ENCODE data around the gene CD72.
"Not testable (repeated sequence)": the region's sequence is repeated elsewhere in the genome, so short reads cannot be mapped to it uniquely, and the experiment has no call there.

The CD72 gene

DNA sequence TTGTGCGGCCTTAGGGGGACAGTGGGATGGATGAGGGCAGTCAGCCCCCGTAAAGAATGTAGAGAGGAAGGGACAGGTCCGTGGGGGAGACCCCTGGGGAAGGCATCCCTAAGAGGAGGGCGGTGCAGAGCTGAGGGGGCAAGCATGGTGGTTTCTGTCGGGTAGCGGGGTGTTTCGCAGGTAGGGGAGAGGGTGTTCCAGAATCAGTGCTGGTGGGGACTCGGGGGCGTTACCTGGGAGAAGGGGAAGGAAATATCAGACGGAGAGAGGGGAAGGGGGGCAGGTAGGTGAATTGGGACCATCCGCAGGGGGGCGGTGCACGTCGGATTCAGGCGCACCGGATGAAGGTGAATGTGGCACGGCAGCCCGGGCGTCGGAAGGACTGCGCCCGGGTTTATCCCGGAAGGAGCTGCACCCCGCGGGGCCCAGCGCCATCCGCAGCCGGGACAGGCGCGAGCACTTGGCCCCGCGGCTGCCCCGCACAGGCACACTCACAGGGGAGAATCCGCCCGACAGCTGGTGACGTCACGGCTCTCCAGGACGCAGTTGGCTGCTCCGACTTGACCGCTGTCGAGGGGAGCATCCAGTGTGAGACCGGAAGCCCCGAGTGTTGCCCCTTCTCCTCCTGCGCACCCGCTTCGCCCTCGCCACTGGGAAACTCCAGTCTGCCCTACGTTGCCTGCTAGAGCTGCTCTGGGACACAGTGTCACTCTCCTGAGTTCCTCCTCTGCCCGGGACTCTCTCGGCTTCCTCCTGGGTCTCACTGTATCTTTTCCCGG is 1.3 kb downstream of the CD72 start:
- DNase-seq (ENCODE audit: low spot score) = peak; percentile 72

DNA sequence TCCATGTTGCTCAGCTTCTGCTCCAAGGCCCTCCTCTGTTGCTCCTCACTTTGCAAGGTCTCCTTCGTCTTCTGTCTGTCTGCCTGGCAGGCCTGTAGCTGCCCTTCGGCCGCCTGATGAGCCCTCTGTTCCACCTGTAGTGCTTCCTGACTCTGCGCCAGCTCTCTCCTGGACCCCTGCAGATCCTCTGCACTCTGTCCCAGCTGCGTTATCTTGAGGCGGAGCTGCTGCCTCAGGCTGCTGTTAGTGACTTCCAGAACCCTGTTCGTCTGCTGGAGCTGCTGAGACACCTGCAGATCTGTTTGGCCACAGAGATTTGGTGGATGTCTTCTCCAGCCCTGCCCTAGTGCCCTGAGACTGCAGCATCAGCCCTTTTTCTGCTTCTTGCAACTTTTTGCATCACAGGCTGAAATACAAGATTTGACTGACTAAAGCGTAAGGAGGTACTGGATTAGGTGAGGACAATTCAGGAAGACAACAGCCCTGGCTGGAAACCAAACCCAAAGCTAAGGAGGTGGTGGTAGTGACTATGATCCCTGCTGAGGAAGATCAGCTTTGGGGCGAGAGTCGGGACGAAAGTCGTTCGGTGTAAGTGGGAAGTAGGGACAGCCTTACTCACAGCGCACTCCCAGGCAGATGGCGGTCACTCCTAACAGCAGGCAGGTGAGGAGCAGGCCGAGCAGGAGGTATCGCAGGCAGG is 2.1 kb downstream of the CD72 start:
- DNase-seq (ENCODE audit: low spot score) = no peak

DNA sequence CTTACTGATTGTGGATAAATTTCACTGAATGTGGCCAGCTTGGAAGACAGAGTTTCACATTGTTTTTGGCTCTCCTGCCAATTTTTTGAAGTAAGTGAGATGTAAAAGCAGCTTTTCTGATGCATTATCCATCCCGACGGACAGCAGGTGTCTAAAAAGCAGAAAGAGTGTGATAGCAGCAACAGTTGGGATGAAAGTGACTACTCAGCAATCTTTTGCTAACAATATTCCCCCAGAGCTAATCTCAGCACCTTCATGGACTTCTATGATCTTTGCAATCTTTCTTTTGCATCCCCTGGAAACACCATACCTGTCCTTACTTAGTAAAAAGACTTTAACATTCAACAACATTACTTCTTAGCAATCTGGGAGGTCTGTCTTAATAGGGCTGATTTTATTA is 5.4 kb downstream of the CD72 start:
- no peak for DNase-seq (ENCODE audit: low spot score)

DNA sequence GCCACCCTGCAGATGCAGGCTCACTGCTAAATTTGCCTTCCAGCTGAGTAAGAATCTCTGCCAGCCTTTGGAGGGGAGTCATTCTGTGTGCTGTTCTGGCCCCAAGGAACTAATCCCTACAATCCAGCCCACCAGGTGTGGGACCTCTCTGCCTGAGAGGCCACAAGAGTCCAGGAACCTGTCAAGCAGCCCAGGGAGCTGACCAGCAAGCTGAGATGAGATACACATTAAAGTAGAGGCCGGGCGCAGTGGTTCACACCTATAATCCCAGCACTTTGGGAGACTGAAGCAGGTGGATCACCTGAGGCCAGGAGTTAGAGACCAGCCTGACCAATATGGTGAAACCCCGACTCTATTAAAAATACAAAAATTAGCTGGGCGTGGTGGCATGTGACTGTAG is 6.1 kb downstream of the CD72 start:
- DNase-seq (ENCODE audit: low spot score) = not testable (repeated sequence)

DNA sequence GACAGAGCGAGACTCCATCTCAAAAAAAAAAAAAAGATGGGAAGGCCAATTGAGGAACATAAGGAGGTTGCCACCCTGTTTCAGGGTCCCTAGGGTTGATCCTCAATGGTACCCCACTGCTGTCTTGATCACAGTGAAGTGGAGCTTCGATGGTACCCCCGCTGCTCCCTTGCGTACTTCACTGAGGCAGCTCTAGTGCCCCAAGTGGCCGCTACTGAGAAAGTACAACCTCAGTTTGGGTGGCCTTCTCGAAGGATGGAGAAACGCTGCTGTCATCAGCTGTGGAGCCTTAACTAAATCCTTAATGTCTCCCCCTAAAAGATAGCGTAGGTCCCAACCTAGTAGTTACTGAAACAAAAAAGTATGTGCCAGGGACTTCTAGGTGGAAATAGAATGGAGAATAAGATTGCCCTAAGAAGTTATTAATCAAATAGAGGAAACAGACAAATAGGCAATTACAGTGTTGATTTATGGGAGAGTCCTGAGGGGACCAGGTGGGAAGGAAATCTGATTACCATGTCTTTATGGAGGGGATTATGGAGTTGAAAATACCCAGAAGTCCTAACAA is 6.9 kb downstream of the CD72 start:
- peak; percentile 62 for DNase-seq (ENCODE audit: low spot score)

DNA sequence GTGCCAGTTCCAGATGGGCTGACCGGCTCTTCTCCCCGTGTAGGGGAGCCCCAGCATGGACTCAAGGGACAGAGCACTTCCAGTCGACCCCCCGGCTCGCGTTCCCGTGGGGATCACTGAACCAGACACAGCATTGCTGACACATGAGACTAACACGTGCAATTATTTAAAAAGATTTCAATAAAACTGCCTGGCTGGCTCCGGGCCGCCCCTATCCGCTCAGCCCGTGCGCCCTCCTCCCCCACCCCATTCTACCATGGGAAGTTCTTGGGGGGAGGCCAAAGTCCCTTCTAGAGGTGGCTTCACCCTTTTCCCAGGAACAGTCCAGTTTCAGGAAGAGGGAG is 8.4 kb downstream of the CD72 start:
- DNase-seq (ENCODE audit: low spot score) = no peak

DNA sequence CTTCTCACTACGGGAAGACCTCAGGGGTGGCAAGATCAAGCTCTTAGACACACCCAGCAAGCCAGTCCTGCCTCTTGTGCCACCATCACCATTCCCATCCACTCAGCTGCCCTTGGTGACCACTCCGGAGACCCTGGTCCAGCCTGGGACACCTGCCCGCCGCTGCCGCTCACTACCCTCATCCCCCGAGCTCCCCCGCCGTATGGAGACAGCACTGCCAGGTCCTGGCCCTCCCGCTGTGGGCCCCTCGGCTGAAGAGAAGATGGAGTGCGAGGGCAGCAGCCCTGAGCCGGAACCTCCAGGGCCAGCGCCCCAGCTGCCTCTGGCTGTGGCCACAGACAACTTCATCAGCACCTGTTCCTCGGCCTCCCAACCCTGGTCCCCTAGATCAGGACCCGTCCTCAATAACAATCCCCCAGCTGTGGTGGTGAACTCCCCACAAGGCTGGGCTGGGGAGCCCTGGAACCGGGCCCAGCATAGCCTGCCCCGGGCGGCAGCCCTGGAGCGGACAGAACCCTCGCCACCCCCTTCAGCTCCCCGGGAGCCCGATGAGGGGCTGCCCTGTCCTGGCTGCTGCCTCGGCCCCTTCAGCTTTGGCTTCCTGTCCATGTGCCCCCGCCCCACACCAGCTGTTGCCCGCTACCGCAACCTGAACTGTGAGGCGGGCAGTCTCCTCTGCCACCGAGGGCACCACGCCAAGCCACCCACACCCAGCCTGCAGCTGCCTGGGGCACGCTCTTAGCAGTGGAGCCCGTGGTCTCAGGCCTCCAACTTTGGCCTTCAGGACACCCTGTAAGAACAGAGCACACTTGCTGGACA is 9.0 kb downstream of the CD72 start:
- DNase-seq (ENCODE audit: low spot score) = no peak

DNA sequence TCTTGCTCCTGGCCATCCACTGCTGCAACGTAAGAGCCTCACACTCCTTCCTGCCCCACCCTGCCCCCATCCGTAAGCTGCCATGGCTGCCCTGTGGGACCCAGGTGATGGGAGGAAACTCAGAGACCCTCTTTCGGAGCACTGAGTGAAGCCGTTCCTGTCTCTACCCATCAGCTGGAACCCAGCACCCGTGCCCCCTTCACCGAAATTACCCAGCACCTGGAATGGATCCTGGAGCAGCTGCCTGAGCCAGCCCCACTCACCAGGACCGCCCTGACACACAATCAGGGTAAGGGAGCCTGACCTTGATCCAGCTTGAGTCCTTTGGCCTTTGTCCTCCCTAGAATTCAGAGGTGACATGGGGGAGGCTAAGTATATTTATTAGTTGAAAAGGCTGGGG is 10.0 kb downstream of the CD72 start:
- no peak for DNase-seq (ENCODE audit: low spot score)

DNA sequence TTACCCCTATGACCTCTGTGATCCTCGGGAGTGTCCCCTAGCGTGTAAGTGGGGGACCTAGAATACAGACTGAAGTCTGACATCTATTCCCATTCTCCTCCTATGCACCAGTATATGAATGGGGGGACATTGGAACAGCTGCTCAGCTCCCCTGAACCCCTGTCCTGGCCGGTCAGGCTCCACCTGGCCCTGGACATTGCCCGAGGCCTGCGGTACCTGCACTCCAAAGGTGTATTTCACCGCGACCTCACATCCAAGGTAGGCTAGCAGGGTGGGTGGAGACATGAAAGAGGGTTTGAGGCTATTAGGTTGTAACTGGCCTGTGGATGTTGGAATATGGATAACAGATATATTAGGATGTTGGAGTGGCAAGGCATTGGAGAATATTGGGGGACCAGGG is 11.5 kb downstream of the CD72 start:
- DNase-seq (ENCODE audit: low spot score) = no peak

DNA sequence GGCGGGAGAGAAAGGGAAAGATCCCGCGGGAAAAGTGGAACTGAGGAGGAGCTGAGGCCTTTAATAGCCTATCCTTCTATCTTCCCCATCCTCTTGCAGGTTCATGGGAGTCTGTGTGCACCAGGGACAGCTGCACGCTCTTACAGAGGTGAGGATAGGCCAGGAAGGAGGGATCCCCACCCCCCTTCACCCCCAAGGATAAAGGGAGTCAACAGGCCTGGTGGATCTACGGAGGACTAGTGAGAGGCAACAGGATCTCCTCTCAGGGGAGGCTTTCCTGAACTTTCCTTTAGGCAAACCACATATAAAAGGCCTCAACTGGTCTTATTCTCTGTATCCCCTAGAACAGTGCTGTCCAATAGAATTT is 12.1 kb downstream of the CD72 start:
- DNase-seq (ENCODE audit: low spot score) = peak; percentile 21

DNA sequence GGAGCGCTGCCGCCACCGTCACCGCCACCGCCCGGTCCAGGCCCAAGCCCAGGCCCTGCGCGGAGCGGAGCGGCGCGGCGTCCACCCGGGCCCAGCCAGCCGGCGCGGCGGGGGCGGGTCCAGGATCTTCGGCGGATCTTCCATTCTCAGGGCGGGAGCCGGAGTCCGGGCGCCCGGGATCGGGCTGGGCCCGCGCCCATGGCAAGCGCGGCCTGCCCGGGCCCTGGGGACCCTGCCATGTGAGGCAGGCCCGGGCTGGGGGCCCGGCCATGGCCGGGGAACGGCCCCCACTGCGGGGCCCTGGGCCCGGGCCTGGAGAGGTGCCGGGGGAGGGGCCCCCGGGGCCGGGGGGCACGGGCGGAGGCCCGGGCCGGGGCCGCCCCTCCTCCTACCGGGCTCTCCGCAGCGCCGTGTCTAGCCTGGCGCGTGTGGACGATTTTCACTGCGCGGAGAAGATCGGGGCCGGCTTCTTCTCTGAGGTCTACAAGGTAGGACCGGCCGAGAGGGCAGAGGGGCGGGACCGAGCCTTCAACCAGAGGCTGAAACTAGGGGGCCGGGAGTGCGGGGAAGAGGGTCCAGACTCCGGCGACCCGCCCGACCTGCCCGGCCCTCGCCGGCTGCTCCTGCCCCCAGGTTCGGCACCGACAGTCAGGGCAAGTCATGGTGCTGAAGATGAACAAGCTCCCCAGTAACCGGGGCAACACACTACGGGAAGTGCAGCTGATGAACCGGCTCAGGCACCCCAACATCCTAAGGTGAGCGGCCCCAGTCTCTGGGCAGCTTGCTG is 12.7 kb downstream of the CD72 start:
- DNase-seq (ENCODE audit: low spot score) = no peak

DNA sequence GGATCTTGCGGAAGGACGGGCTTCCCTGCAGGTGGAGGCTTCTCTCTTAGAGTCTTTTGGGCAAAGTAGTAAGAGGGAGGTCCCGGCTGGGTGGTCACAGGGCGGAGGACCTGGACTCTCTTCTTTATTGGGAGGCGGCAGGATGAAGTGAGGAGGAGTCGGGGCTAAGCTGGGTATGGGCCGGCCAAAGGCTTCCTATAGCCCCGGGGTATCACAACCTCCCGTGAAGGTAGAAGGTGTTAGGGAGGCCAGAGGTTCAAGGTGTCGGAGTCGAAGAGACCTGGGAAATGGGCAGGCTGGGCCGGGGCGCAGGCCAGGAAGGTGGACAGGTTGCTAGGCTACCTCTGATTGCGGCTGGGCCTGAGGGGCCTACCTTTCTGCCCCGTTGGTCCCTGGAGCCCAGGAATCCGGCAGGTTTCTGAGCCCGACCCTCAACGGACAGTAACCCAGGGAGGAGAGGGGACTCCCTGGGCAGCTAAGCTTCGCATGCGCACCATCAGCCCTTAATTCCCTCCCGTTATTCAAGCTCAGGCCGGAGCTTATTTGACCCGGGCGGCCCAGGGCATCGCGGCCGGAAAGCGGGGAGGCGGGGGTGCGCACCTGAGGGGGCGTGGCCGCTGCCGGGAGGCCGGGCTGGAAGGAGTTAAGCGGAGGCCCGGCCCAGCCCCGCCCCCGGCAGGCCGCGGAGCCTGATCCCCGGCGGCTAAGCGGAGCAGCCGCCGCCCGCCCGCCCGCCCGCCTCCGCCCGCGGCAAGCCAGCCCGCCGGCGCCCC is 13.4 kb downstream of the CD72 start, which contains the start of gene TESK1:
TESK1 (plus strand) TSS at position 685 of the 773 bp plus-strand sequence. CDS start 358 bp downstream, outside the sequence.
- DNase-seq (ENCODE audit: low spot score) = peak; percentile 80

DNA sequence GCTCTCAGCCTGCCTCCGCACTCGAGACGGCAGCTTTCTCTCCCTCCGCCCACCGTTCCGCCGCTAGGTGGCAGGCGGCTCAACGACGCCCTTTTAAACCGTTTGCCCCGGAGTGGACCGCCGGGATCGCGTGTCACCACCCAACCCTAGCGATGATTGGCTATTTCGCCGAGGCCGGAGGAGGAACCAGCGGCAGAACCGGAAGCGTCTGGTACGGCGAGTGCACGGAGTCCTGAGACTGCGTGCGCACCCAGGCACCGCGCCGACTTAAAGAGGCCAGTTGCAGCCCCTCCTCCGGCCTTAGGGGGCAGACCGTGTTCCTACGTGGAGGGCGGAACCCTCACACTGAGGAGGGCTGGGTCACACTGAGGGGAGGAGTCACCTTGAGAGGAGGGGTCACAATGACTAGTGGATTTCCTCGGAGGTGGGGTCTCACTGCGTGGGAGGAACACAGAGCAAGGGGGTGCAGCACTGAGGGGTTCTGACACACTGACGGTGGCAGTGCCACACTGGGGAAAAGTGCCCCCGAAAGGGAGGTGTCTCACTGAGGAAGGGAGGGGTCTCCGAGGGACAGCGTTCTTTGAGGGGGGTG is 14.1 kb downstream of the CD72 start:
- DNase-seq (ENCODE audit: low spot score) = peak; percentile 100

DNA sequence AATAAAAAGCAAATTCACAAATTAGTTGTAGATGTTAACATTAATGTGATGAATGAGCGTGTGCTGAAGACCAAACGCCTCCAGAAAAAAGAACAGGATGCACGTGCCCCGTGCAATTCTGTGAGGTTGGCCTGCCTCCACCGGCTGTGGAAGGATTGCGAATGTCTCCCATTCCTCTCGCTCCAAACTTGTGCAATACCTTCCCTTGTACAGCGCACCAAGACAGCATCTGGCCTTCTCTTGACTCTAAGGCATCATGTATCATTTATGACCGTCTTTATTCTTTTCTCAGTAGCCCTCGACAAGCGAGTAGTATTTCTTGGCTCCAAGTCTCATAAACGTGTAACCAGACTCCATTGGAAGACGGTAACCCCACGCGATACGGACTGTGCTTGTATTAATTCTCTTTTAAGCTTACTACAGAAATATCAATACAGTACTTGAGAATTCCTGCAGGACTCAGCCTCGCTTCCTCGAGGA is 14.7 kb downstream of the CD72 start:
- peak; percentile 73 for DNase-seq (ENCODE audit: low spot score)

DNA sequence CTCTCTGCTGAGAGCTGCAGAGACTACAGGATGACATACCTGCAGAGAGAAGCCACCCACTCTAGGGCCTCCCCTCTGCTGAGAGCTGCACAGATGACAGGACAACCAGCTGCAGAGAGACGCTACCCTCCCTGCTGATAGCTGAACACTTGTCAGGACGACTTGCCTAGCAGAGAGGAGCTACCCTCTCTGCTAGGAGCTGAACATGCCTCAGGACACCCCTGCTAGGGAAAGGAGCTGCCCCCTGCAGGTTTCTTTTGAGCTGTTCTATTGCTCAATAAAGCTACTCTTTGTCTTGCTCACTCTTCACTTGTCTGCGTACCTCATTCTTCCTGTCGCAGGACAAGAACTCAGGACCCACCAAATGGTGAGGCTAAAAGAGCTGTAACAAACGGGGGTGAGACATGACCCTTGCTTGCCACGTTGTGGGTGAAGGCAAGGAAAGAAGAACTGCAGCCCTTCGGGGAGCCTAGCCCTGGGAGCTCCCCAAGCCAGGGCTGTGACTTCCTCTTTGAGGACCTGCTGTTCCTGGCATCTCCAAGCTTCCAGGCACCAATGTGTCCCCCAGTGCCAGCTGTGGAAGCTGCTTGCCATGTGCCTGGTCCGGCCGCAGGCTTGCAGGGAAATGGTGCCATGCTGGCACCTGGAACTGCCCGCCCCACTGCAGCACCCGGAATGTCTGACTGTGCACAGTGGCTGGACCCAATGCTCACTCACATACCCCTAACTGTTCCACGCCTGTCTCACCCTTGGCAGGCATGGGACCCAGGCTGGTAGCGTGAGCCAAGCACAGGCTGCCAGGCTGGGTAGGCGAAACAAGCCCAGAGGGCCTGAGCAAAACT is 18.2 kb downstream of the CD72 start:
- DNase-seq (ENCODE audit: low spot score) = no peak

DNA sequence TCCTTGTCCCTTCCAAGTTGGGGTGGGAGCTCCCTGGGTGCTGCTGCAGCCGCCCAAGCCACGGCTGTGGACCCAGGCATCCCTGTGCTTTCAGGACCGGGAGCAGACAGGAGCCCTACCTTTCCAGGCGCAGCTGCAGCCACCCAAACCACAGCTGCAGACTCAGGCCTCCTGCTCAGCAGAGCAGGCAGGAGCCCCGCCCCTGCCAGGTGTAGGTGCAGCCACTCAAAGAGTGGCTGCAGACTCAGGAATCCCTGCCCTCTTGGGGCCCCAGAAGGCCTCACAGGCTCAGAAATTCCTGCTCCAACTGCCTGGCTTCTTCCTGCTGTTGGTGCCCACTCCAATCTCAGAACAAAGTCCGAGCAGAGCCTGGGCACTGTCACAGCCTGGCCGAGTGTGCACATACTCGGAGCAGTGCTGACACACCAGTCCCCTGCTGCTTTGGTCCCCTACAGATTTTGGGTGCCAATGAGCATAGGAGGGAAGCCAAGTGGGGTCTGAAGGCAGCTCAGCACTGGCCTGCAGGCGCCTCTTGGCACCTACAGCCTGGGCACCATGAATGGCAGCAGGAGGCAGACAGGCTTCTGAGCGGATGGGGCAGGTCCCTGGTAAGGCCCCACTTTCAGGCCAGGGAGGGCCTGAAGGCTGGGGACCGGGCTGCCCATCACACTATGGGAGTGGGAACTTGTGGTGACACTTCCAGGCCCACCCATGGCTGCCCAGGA is 19.2 kb downstream of the CD72 start:
- no peak for DNase-seq (ENCODE audit: low spot score)

DNA sequence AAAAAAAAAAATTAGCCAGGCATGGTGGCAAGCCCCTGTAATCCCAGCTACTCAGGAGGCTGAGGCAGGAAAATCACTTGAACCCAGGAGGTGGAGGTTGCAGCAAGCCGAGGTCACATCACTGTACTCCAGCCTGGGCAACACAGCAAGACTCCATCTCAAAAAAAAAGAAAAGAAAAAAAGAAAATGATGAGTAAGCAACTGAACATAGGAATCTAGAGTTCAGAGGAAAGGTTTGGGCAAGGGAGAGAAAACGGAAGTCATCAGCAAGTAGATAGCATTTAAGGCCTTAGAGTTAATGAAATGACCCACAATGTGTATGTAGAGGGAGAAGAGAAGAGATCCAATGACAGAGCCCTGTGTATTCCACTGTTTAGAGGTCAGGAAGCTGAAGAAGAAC is 21.3 kb downstream of the CD72 start:
- not testable (repeated sequence) for DNase-seq (ENCODE audit: low spot score)

DNA sequence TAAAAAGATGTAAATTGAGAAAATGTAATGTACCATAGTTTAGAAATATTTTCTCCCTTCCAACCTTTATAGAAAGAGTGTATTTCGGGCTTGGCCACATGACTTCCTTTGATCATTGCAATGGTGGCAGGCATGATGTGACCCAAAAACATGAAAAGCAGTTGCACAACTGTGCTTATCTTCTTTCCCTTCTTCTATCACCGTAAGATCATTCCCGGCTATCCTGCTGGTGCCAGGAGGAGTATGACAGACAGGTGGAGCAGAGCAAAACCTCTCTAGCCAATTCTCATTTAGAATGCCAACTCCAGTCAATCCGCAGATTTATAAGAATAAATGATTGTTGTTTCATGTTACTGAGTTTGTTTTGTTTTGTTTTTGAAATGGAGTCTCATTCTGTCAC is 23.7 kb downstream of the CD72 start:
- no peak for DNase-seq (ENCODE audit: low spot score)

DNA sequence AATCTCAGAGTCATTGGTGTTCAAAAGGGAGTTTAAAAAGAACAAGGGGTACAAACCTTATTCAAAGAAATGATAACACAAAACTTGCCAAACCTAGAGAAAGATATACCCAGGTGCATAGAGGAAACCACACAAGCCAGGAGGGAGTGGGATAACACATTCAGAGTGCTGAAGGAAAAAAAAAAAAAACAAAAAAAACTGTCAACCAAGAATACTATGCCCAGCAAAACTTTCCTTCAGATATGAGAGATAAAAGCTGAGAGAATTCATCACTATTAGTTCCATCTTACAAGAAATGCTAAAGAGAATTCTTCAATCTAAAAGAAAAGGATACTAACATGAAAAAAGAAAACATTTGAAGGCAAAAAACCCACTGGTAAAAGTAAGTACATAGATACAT is 24.6 kb downstream of the CD72 start:
- DNase-seq (ENCODE audit: low spot score) = no peak

Measured in AG08395 (cell line).